ENCODE results near the gene PSME3IP1. TPM values are rescaled to one million over a fixed set of nuclear protein-coding genes. Genes with fewer than 3 reads are reported as not detected.

The PSME3IP1 gene
- total RNA-seq, 2 experiments from 2014 or later = 134 to 140 TPM

DNA sequence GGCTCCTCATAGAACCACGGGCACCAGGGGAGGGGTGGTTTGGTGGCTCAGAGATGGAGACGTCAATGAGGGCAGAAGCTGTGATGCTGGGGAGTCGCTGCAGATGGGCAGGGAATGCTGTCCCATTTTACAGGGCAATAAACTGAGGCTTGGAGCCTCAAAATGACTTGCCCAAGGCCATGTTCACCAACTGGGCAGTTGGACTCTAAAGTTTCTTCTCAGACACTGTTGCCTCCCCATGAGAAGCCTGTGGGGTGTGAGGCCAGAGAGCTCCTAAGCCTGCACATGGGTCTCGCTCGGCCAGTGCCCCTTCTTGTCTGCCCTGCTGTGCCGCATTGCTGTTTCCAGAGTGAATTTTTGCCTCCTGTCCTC, 54.9 kb downstream of the PSME3IP1 start:
- Mint-ChIP-seq H3K4me1 (peaks cover 79% of the 10 kb centered on the region), H3K27me3 (no peaks in the 10 kb centered on the region), H3K9me3 (no peaks in the 10 kb centered on the region), H3K36me3 (peaks cover 2% of the 10 kb centered on the region), H3K4me3 (peak overlapping the region; percentile 70), H3K27ac (peak overlapping the region; percentile 84)
- POLR2A ChIA-PET = no interaction called here
- DNase-seq = no peak
- ATAC-seq (ENCODE audit: low read depth) = no peak

DNA sequence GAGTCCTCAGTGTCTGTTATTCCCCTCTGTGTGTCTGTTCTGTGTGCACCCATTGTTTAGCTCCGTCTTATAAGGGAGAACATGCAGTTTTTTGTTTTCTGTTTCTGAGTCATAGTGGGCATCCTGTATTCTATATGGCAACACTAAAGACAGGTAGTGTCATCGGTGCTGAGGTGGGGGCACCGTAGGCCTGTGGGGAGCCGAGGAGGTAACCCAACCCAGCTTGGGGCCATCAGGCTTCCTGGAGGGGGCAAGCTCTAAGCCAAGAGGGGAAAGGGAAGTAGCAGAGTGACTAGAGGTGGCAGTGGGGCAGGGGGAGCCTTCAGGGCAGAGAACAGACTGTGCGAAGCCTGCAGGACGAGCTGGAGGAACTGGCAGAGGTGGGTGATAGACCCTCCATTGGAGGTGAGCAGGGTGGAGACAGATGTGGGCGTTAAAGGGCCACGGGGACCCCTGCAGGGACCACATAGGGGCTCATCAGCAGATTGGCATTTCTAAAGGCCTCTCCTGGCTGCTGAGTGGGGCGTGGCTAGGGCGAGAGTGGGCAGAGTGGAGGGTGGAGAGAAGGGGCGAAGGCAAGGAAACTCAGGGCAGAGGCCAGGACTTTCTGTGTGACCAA, 57.0 kb downstream of the PSME3IP1 start:
- peak overlapping the region; percentile 95 for H3K27ac Mint-ChIP-seq
- POLR2A ChIA-PET = interaction anchor here (0.5 to 2.0 kb wide), 9 partner anchors 8 to 575 kb away, joined by 3 to 6 read pairs (median 4); partner anchors contain the start of genes CPNE2, PSME3IP1 and RSPRY1

DNA sequence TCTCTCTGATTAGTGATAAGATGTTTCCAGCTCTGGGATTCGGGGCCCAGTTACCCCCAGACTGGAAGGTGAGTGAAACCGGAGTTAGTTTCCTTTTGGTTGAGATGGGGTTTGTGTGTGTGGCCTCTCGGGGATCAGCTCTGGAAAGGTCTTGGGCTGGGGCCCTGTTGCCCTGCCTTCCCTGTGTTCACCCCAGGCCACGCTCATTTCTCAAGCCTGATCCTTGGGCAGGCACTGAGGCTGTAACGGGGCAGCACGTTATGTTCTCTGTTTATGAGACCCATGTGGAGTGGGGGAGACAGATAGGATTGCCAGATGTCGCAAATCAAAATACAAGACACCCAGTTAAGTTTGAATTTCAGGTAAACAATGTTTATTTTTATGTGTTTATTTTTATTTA, 58.0 kb downstream of the PSME3IP1 start:
- POLR2A ChIA-PET = interaction anchor here (1.5 to 2.0 kb wide), 3 partner anchors 14 to 58 kb away, joined by 3 to 6 read pairs (median 4); partner anchors contain the start of genes PSME3IP1 and RSPRY1
- H3K4me1 Mint-ChIP-seq = peaks cover 76% of the 10 kb centered on the region
- H3K27ac Mint-ChIP-seq = peak overlapping the region; percentile 86
- H3K27me3 Mint-ChIP-seq = no peaks in the 10 kb centered on the region
- H3K36me3 Mint-ChIP-seq = peaks cover 2% of the 10 kb centered on the region
- H3K4me3 Mint-ChIP-seq = peak overlapping the region; percentile 59
- ATAC-seq (ENCODE audit: low read depth) (no peak), DNase-seq (no peak)
- H3K9me3 Mint-ChIP-seq = no peaks in the 10 kb centered on the region

More for the DNA sequence above, 57.0 kb downstream of the PSME3IP1 start:
- DNase-seq (peak; percentile 67), ATAC-seq (ENCODE audit: low read depth) (peak; percentile 88)
- Mint-ChIP-seq H3K4me1 (peaks cover 72% of the 10 kb centered on the region), H3K9me3 (no peaks in the 10 kb centered on the region), H3K27me3 (no peaks in the 10 kb centered on the region), H3K4me3 (peak overlapping the region; percentile 79), H3K36me3 (peaks cover 2% of the 10 kb centered on the region)

DNA sequence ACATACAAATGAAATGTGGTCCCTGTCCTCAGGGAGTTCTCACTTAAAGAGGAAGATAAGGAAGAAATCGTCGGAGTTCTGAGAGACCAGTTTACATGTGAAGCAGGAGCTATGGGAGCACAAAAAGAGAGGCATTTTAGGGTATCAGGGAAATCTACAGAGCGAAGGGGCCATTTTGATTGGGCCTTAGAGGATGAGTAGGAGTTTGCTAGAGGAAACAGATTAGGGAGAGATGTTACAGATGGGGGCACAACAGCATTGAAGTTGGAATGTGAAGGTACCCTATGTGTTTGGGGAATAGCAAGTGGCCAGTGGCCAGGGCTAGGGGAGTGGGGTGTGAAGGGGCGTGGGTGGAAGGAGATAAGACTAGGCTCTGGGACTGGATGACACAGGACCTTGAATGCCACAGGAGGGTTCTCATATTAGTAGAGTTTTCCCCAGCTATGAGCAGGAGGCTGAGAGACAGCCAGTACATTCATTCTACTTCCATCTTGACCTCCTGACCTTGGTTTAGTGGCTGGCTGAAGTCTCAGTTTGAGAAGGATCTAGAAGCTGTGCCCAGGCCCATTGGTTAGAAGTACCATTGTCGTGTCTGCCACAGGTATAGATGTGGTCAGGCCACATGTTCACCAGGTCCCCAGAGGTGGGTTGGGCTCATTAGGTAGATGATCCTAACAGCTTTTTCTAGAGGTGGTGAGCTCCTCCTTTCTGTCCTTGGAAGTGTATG, 58.6 kb downstream of the PSME3IP1 start:
- H3K4me1 Mint-ChIP-seq = peaks cover 72% of the 10 kb centered on the region
- H3K27me3 Mint-ChIP-seq = no peaks in the 10 kb centered on the region
- H3K27ac Mint-ChIP-seq = peak overlapping the region; percentile 86
- no peaks in the 10 kb centered on the region for H3K9me3 Mint-ChIP-seq
- peak overlapping the region; percentile 59 for H3K4me3 Mint-ChIP-seq
- POLR2A ChIA-PET = interaction anchor here (0.6 to 2.0 kb wide), 4 partner anchors 14 to 58 kb away, joined by 3 to 6 read pairs (median 4); partner anchors contain the start of genes PSME3IP1 and RSPRY1
- DNase-seq = no peak
- ATAC-seq (ENCODE audit: low read depth) = peak; percentile 3
- peaks cover 2% of the 10 kb centered on the region for H3K36me3 Mint-ChIP-seq

DNA sequence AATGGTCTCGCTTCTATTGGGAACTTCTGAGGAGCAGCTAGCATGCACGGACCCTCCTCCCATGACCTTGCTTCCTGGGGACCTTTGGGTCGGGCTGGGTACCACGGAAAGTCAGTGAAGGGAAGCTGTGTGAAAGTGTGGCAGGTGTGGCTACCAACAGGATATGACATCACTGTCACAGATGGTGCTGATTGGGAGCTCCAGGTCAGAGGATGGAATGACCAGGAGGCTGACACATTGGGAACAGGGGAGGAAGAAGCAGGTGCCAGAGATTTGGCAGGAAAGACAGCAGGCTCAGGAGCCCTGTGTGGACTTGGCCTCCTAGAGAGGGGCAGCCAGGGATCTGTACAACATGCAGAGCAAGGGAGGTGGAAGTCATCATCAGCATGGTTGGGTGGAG, 59.4 kb downstream of the PSME3IP1 start:
- DNase-seq (no peak), ATAC-seq (ENCODE audit: low read depth) (no peak)
- Mint-ChIP-seq H3K4me3 (peak overlapping the region; percentile 24), H3K27me3 (no peaks in the 10 kb centered on the region), H3K4me1 (peaks cover 66% of the 10 kb centered on the region), H3K27ac (peak overlapping the region; percentile 86), H3K9me3 (no peaks in the 10 kb centered on the region), H3K36me3 (peaks cover 2% of the 10 kb centered on the region)
- POLR2A ChIA-PET = interaction anchor here (0.6 to 1.5 kb wide), 6 partner anchors 10 to 195 kb away, joined by 3 to 4 read pairs (median 3); partner anchors contain the start of gene CPNE2

DNA sequence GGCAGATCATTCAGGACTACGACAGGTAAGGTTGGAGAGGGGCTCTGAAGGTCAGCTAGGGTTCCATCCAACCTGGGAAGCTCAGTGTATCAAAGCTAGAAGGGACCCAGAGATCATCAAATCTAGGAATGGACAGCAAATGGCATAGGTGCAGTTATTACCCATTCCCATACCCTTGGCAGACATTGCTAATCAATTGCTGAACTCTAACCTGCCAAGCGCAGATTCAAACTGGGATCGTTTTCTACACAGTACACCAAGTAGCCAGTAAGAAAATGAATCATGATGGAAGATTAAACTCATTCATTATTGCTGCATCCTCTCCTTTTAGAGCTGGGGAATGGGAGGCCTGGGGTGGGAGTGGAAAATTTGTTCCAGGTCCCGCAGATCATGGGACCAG, 59.9 kb downstream of the PSME3IP1 start:
- peaks cover 2% of the 10 kb centered on the region for H3K36me3 Mint-ChIP-seq
- H3K9me3 Mint-ChIP-seq = no peaks in the 10 kb centered on the region
- H3K4me1 Mint-ChIP-seq = peaks cover 63% of the 10 kb centered on the region
- H3K27ac Mint-ChIP-seq = no peak overlapping the region
- POLR2A ChIA-PET = interaction anchor here (0.9 to 1.5 kb wide), 5 partner anchors 10 to 194 kb away, joined by 3 to 4 read pairs (median 3); partner anchors contain the start of gene CPNE2
- no peaks in the 10 kb centered on the region for H3K27me3 Mint-ChIP-seq
- no peak overlapping the region for H3K4me3 Mint-ChIP-seq
- ATAC-seq (ENCODE audit: low read depth) = no peak
- DNase-seq = no peak

DNA sequence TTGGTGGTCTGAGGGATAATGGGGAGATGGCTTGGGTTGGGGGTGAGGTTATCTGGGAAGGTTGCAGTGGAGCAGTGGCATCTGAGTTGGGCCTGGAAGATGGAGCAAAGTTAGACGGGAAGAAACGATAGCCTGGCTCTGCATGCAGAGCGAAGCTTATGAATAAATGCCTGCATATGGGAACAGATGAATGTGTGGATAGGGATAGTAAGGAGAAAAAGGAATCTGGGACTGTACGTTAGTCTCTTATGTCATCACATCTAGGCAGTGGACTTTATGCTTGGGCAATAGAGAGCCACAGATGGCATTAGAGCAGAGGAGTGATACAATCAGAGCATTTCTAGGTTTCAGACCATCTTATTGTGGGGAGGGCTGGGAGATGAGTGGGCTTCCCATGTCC, 60.5 kb downstream of the PSME3IP1 start:
- ATAC-seq (ENCODE audit: low read depth) = no peak
- Mint-ChIP-seq H3K27me3 (no peaks in the 10 kb centered on the region), H3K4me1 (peaks cover 57% of the 10 kb centered on the region), H3K27ac (no peak overlapping the region), H3K36me3 (peaks cover under 1% of the 10 kb centered on the region), H3K9me3 (no peaks in the 10 kb centered on the region), H3K4me3 (no peak overlapping the region)
- POLR2A ChIA-PET = interaction anchor here (0.6 to 1.6 kb wide), 4 partner anchors 9 to 60 kb away, joined by 3 to 4 read pairs (median 3); partner anchors contain the start of gene PSME3IP1
- no peak for DNase-seq

DNA sequence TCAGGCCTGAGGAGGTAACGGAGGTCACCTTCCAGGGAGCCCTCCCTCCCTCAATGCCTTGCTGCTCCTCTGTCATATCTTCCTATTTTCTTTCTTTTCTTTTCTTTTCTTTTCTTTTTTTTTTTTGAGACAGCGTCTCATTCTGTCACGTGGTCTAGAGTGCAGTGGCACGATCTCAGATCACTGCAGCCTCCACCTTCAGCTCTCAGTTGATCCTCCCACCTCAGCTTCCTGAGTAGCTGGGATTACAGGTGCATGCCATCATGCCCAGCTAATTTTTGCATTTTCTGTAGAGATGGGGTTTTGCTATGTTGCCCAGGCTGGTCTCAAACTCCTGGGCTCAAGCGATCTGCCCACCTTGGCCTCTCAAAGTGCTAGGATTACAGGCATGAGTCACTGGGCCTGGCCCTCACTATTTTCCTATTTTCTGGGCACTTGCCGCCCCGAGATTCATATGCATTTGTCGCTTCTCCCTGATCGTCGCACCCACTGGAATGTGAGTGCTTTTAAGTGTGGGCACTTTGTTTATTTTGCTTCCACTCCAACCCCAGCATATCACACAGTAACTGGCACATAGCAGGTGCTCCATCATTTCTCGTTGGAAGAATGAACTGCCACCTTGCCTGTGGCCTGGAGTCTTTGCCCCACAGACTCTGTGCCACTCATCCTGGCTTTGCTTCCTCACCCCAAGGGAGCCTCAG, 61.7 kb downstream of the PSME3IP1 start:
- H3K9me3 Mint-ChIP-seq = no peaks in the 10 kb centered on the region
- DNase-seq (no peak), ATAC-seq (ENCODE audit: low read depth) (no peak)
- peak overlapping the region; percentile 40 for H3K4me3 Mint-ChIP-seq
- H3K27ac Mint-ChIP-seq = peak overlapping the region; percentile 79
- POLR2A ChIA-PET = interaction anchor here (0.7 to 1.9 kb wide), 4 partner anchors 10 to 439 kb away, joined by 3 to 4 read pairs (median 3); partner anchors contain the start of gene CPNE2
- H3K36me3 Mint-ChIP-seq = no peaks in the 10 kb centered on the region
- H3K4me1 Mint-ChIP-seq = peaks cover 49% of the 10 kb centered on the region
- H3K27me3 Mint-ChIP-seq = no peaks in the 10 kb centered on the region

DNA sequence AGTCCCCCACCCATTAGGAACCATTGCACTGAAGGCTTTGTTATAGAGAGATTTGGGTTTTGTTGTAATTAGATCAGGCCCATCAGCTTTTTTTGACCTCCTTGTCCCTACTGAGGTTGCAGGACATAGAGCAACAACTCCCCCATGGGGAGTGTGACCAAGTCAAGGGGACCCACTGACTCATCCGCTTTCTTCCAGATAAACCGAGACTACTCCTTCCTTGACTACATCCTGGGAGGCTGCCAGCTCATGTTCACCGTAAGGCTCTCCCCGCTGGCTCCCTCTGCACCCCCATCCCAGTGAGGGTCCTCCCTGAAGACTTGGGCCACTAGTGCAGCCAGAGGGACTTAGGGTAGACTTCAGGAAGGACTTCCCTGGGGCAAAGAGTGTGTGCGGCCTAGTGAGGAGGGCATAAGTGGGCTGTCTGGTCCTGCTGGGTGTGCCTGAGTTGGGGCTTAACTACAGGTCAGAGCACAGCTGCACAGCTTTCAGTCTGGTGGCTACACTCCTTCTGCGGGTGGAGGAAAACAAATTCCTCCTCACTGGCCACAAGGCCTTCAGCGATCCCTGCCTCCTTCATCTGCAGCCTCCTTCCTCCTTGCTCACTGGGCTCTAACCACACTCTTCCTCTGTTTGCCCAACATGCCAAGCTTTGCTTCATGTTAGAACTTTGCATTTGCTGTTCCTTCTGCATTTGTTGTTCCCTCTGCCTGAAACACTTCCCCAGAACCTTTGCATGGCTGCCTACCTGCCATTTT, 62.4 kb downstream of the PSME3IP1 start:
- H3K9me3 Mint-ChIP-seq = no peaks in the 10 kb centered on the region
- POLR2A ChIA-PET = interaction anchor here (1.9 kb wide), 1 partner anchor 31 kb away, joined by 4 read pairs; the partner anchor contains the start of gene CPNE2
- H3K4me3 Mint-ChIP-seq = no peak overlapping the region
- peak overlapping the region; percentile 79 for H3K27ac Mint-ChIP-seq
- no peaks in the 10 kb centered on the region for H3K27me3 Mint-ChIP-seq
- ATAC-seq (ENCODE audit: low read depth) = no peak
- peaks cover 42% of the 10 kb centered on the region for H3K4me1 Mint-ChIP-seq
- DNase-seq = no peak
- H3K36me3 Mint-ChIP-seq = no peaks in the 10 kb centered on the region

DNA sequence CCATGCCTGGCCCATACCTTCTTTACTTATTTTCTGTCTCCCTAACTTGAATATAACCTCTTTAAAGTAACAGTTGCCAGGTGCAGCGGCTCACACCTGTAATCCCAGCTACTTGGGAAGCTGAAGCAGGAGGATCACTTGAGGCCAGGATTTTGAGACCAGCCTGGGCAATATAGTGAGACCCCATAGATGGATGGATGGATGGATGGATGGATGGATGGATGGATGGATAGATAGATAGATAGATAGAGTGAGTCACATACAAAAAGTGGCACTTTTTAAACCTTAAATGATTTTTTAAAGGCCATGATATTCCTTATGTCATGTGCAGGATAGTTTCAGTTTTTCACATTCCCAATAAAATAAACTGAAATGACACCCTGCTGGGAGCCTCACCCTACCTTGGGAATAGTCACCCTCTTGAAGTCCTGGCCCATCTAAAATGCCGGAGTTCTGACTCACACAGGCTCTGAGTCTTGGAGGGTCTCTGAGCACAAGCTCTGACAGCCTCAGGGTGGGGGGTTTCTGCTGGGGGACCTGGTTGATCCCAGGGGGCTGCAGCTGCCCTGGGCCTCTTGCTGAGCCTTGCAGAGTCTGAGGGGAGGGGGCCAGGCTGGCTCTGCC, 67.3 kb downstream of the PSME3IP1 start:
- POLR2A ChIA-PET = no interaction called here

DNA sequence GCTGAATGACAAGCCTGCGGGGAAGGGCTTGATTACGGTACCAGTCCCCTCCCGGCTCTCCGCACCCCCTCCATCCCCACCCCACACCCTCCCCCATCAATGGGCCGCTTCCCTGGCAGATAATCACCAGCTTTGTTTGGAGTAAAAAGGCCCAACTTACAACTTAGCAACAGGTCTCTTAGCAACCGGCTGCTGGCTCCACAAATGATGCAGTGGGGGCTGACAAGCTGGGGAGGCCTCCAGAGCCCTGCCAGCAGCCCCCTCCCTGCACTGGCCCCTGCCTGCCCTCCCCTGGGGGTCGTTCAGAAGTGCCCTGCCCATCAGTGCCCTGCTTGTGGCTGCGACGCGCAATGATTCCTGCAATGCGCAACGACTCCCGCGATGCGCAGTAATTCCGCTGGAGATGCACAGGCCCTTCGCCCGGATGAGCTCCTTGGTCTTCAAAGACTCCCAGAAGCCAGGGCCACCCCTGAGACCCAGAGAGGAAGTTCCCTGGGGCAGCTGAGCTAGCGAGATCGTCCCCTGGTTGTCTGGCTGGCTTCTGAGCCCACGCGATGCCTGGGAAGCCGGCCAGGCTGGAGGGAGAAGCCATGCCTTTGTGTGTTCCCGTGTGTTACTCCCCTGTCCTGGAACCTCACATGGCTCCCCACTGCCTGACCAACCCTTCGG, 70.2 kb downstream of the PSME3IP1 start:
- Mint-ChIP-seq H3K4me1 (peaks cover 1% of the 10 kb centered on the region), H3K36me3 (no peaks in the 10 kb centered on the region), H3K27ac (peak overlapping the region; percentile 6), H3K9me3 (no peaks in the 10 kb centered on the region), H3K27me3 (no peaks in the 10 kb centered on the region), H3K4me3 (no peak overlapping the region)
- DNase-seq (no peak), ATAC-seq (ENCODE audit: low read depth) (no peak)
- POLR2A ChIA-PET = no interaction called here

More for the DNA sequence above, 67.3 kb downstream of the PSME3IP1 start:
- ATAC-seq (ENCODE audit: low read depth) (no peak), DNase-seq (no peak)
- Mint-ChIP-seq H3K36me3 (no peaks in the 10 kb centered on the region), H3K4me1 (peaks cover 9% of the 10 kb centered on the region), H3K9me3 (no peaks in the 10 kb centered on the region), H3K27ac (no peak overlapping the region), H3K4me3 (no peak overlapping the region), H3K27me3 (no peaks in the 10 kb centered on the region)

DNA sequence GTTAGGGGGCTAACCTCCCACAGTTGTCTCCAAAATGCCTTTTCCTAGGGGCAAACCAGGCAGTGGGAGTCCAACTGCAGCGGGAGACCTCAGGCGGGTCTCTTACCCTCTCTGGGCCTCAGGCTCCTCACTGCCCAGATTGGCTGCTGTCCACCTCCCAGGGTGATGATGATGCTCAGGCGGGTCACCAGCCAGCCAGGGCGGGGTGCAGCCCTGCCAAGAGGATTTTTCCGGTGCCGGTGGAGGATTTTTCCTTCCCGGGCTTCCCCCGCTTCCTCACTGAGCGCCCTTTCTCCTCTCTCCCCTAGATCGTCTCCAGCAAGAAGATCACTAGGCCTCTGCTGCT, 70.7 kb downstream of the PSME3IP1 start:
- Mint-ChIP-seq H3K27ac (no peak overlapping the region), H3K4me1 (peaks cover 1% of the 10 kb centered on the region), H3K9me3 (no peaks in the 10 kb centered on the region), H3K4me3 (no peak overlapping the region), H3K27me3 (no peaks in the 10 kb centered on the region), H3K36me3 (no peaks in the 10 kb centered on the region)
- POLR2A ChIA-PET = no interaction called here
- ATAC-seq (ENCODE audit: low read depth) (no peak), DNase-seq (no peak)
